HPDE6-E6E7 (cell line): ENCODE results near the gene SH3GL1.
"Not testable (repeated sequence)": the region's sequence is repeated elsewhere in the genome, so short reads cannot be mapped to it uniquely, and the experiment has no call there.

Experiments used
- DNase-seq: peaks from one replicate; pipeline ENCODE4 v3.0.0; 2011; ENCODE audit warnings: missing footprints; ENCODE audit errors: extremely low spot score

The SH3GL1 gene

DNA sequence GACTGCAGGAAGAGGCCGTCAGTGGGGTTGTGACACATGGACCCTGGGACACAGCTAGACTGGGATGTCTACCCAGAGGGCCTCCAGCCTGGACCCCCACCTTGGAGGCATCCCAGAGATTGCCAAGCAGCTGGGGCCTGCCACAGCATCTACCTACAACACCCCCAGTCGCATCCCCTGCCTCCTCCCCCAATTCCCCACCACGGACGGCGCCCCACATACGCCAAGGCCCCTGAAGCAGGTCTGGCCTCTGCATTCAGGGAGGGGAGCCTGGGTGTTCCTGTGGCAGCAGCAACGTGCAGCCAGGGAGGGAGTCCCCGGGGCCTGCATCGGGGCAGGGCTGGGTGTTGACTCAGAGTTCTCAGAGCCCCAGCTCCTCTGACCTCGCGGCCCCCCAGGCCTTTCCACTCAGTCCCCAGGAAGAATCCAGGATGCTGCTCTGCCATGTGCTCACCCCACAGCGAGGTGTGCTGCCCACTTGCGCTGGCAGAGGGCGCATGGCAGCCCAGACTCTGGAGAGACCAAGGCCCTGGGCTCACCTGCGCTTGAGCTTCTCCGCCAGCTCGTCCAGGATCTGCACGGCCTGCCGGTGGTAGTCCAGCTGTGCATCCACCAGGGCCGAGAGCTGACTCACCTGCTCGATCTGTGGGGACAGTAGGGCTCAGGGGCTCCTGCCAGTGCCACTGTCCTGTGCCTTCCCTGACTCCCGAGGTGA is 37.4 kb downstream of the SH3GL1 start:
- DNase-seq, result no peak

GRCh38 chr19:4362101-4362828 is 38.1 kb downstream of the SH3GL1 start:
- DNase-seq, result no peak

- no peak for DNase-seq
Measured at GRCh38 chr19:4361152-4362046, 38.9 kb downstream of the SH3GL1 start.

- no peak for DNase-seq
Measured at GRCh38 chr19:4360641-4361151, 39.7 kb downstream of the SH3GL1 start.

DNA sequence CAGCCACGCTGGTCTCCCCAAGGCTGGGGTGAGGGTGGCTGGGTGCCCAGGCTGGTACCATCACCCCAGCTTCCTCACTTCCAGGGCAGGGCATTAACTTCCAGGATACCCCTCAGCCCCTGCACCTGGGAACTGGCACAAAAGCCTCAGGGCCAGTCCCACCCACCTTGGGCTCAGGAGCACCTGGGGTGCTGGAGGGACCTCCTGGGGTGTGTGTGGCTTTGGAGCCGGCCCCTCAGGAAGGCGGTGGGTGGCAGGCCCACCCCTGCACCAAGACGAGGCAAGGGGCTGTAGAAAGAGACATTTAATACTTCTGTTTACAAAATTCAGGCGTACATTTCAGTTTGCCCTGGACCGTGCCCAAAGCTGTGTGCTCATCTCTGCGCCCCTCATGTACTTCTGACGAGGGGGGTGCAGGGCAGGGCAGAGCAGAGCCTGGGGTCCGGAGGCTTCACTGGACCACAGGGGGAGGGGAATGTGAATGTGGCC is 40.2 kb downstream of the SH3GL1 start:
- DNase-seq, result no peak

GRCh38 chr19:4359627-4360000 is 40.7 kb downstream of the SH3GL1 start:
- DNase-seq, result no peak

- DNase-seq, result no peak
Measured at GRCh38 chr19:4358709-4359626, 41.4 kb downstream of the SH3GL1 start.

DNA sequence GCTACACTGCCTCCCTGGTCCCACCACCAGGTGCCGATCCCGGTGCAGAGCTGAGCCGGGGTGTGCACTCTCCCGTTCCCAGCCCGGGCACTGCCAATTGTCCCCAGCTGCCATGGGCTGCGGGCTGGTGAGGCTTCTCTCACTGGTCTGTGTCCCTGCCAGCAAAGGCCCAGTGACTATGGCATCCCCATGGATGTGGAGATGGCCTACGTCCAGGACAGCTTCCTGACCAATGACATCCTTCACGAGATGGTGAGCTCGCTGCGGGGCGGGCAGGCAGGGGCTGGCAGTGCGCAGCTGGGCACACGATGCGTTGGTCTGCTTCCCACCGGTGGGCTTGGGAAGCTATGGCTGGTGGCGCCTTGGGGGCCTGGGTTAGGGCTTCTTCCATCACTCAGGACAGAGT is 42.4 kb downstream of the SH3GL1 start:
- DNase-seq, result no peak

DNA sequence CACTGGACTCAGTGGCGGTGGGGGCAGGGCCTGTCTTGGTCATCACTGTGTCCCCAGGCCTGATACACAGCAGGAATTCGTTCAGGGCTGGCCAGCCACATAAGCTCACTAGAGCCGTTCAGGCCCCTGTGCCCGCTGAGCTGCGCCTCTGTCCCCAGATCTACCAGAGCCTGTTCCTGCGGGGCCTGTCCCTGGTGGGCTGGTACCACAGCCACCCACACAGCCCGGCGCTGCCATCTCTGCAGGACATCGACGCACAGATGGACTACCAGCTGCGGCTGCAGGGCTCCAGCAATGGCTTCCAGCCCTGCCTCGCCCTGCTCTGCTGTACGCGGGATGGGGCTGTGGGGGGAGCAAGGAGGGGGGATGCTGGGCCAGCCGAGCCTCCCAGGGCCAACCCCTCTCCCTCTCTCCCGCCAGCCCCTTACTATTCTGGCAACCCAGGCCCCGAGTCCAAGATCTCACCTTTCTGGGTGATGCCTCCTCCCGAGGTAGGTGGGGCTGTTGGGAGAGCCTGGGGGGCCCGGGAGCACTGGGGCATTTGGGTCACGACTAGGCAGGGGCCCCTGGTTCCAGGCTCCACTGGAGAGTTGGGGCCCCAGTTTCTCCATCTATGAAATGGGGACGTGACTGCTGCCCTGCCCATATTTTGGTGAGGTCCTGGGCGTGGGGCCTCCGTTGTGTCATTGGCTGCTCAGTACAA is 43.1 kb downstream of the SH3GL1 start:
- no peak for DNase-seq

- no peak for DNase-seq
Measured at GRCh38 chr19:4354897-4355296, 45.5 kb downstream of the SH3GL1 start.

DNA sequence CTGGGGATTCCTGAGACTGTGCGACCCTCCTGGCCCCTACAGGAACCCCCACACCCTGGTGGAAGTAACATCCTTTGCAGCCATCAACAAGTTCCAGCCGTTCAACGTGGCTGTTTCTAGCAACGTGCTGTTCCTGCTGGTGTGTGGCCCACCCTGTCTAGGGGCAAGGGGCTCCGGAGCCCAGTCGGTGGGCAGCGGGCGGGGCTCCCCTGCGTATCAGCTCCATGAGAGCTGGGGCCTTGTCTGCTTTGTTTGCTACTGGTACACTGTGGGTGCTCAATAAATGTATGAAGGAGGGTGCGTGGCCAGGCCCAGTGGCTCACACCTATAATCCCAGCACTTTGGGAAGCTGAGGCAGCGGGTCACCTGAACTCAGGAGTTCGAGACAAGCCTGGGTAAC is 46.1 kb downstream of the SH3GL1 start:
- no peak for DNase-seq

DNA sequence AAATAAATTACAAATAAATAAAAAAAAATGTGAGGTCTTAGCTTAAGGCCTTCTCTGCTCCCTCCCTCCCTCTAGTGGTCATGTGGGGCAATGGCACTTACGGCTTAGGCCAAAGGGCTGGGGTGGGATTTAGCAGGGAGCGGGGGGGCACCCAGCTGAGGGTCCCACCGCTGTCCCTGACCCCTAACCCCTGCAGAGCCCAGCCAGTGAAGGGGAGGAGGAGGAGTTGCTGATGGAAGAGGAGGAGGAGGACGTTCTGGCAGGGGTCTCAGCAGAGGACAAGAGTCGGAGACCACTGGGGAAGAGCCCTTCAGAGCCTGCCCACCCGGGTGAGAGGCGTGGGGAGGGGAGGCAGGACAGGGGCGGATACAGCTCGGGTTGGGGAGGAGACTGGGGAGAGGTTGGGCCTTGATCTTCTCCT is 47.6 kb downstream of the SH3GL1 start:
- no peak for DNase-seq

GRCh38 chr19:4350726-4351125 is 49.6 kb downstream of the SH3GL1 start:
- no peak for DNase-seq

DNA sequence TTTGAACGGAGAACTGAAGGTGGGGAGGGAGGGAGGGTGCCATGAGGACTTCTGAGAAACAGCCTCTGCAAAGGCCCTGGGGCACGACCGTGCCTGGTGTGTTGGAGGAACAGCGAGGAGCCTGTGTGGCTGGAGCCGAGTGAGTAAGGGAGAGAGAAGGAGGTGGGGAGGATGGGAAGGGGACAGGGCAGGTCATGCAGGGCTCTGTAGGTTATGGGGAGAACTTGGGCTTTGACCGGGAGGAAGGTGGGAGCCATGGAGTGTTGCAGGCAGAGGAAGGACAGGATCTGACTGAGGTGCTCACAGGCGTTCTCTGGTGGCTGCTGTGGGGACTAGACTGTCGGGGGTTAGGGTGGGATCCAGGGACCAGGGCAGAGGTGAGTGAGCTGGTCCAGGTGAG is 50.2 kb downstream of the SH3GL1 start:
- DNase-seq, result no peak

- DNase-seq, result not testable (repeated sequence)
Measured at GRCh38 chr19:4349225-4349624, 51.1 kb downstream of the SH3GL1 start.

DNA sequence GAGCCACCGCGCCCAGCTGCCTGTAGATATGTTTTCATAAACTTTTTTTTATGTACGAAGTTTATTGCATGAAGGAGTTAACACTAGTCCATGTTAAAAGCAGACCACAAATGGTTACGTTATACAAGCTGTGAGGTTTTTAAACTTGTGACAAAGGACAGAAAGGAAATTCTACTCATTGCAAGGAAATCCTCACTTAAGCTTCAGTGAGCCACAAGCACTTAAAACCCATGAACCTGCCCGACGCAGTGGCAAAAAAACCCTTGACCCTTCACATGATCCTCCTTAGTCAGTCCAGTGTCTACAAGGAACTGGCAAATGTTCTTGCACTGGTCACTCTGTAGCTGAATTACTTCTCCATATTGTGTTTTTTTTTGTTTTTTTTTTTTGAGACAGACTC is 52.8 kb downstream of the SH3GL1 start:
- DNase-seq, result no peak

DNA sequence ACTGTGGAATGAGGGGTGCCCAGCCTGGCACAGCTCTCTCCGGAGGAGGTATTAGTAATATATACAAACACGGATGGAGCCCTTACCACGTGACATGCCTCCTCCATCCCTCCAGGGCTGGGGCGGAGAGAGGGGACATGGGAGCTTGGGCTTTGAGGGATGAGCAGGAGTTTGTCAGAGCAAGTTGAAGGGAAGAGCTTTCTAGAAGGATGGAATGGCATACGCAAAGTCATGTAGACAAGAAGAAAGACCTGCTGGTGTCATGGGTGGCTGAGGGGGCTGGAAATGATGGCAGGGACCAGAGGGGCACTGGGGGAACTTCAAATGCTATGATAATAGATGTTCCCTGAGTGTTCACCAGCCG is 54.3 kb downstream of the SH3GL1 start:
- no peak for DNase-seq

DNA sequence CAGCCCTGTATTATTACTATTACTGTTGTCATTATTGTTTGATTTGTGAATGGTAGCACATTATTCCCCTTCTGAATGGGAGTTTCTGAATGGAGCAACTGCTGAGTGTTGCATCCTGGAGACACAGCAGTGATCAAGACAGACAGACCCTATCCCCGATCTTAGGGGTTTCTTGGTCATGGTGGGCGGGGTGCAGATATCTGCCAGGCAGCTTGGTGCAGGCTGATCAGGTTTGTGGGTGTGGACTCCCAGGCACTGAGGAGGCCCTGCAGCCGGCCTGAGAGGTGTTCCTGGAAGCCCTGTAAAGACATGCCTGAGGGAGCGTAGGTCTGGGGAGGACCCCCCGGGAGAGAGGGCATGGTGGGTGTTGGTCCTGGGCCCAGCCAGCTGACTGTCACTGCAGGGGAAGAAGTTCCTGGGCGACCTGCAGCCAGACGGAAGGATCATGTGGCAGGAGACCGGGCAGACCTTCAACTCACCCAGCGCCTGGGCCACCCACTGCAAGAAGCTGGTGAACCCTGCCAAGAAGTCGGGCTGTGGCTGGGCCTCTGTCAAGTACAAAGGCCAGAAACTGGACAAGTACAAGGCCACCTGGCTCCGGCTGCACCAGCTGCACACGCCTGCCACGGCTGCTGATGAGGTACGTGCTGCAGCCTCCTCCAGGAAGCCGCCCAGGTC is 54.9 kb downstream of the SH3GL1 start:
- DNase-seq, result no peak

DNA sequence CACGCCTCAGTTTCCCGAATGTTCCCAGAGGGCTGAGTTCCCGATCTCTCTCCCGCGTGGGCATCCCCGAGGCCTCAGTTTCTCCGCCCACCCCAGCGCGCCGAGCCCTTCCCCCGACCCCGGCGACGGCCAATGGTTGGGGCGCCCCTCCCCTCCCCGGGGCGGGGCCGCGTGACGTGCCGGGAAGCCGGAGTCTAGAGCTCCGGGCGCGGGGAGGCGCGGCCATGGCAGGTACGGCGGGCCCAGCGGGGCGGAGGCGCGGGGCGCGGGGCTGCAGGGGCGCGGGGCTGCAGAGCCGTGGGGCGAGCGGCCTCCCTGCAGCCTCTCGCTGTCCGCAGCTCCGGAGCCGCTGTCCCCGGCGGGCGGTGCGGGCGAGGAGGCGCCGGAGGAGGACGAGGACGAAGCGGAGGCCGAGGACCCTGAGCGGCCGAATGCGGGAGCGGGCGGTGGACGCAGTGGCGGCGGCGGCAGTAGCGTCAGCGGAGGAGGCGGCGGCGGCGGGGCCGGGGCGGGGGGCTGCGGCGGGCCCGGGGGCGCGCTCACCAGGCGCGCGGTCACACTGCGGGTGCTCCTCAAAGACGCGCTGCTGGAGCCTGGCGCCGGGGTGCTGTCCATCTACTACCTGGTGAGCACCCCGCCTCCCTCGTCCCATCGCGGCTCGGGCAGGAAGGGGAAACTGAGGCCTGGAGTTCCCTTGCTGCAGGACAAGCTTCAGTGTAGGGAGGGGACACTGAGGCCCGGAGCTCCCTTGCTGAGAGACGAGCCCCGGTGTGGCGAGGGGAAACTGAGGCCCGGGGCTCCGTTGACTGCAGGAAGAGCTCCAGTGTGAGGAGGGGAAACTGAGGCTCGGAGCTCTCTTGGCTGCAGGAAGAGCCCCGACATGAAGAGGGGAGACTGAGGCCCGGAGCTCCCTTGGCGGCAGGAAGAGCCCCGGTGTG is 56.7 kb downstream of the SH3GL1 start, which contains the start of gene MPND:
Gene MPND (plus strand): TSS at position 193 of the 938 bp plus-strand sequence. CDS start 32 bp downstream, at position 225.
- DNase-seq, result peak; percentile 73
